ENCODE data around the gene CUX1. TPM values are rescaled to one million over a fixed set of nuclear protein-coding genes. Genes with fewer than 3 reads are reported as not detected.
A peak's percentile ranks its signal among the peaks of the same experiment; 100 is the strongest.

CUX1 gene
- total RNA-seq, 1 donor from 2014 or later = 89.1 TPM

GRCh38 chr7:102289057-102289456, 471.6 kb downstream of the CUX1 start:
- Mint-ChIP-seq H3K4me3 (ENCODE audit: unreplicated experiment) (no peak overlapping the region), H3K36me3 (ENCODE audit: unreplicated experiment) (no peaks in the 10 kb centered on the region), H3K27me3 (ENCODE audit: unreplicated experiment) (no peaks in the 10 kb centered on the region), H3K4me1 (ENCODE audit: unreplicated experiment) (peaks cover 30% of the 10 kb centered on the region), H3K27ac (ENCODE audit: unreplicated experiment) (no peak overlapping the region), H3K9me3 (ENCODE audit: unreplicated experiment) (no peaks in the 10 kb centered on the region)
- TF ChIP-seq CTCF (IDR thresholded peaks at IDR 0.05) = no peak
- DNase-seq (ENCODE audit: extremely low spot score, unreplicated experiment) = no peak

GRCh38 chr7:102291056-102291915, 473.9 kb downstream of the CUX1 start:
- TF ChIP-seq CTCF (IDR thresholded peaks at IDR 0.05) = no peak
- no peaks in the 10 kb centered on the region for H3K27me3 Mint-ChIP-seq (ENCODE audit: unreplicated experiment)
- H3K4me1 Mint-ChIP-seq (ENCODE audit: unreplicated experiment) = peaks cover 23% of the 10 kb centered on the region
- no peaks in the 10 kb centered on the region for H3K36me3 Mint-ChIP-seq (ENCODE audit: unreplicated experiment)
- H3K27ac Mint-ChIP-seq (ENCODE audit: unreplicated experiment) = no peak overlapping the region
- DNase-seq (ENCODE audit: extremely low spot score, unreplicated experiment) = no peak
- H3K9me3 Mint-ChIP-seq (ENCODE audit: unreplicated experiment) = no peaks in the 10 kb centered on the region
- no peak overlapping the region for H3K4me3 Mint-ChIP-seq (ENCODE audit: unreplicated experiment)

- Mint-ChIP-seq H3K27me3 (ENCODE audit: unreplicated experiment) (no peaks in the 10 kb centered on the region), H3K4me3 (ENCODE audit: unreplicated experiment) (no peak overlapping the region)
Measured at GRCh38 chr7:102291916-102292267, 474.5 kb downstream of the CUX1 start.

GRCh38 chr7:102292813-102293798, 475.7 kb downstream of the CUX1 start:
- H3K9me3 Mint-ChIP-seq (ENCODE audit: unreplicated experiment) = no peaks in the 10 kb centered on the region
- peaks cover 22% of the 10 kb centered on the region for H3K4me1 Mint-ChIP-seq (ENCODE audit: unreplicated experiment)
- H3K4me3 Mint-ChIP-seq (ENCODE audit: unreplicated experiment) = peak overlapping the region; percentile 50
- no peaks in the 10 kb centered on the region for H3K27me3 Mint-ChIP-seq (ENCODE audit: unreplicated experiment)
- TF ChIP-seq CTCF (IDR thresholded peaks at IDR 0.05) = no peak
- DNase-seq (ENCODE audit: extremely low spot score, unreplicated experiment) = no peak
- no peaks in the 10 kb centered on the region for H3K36me3 Mint-ChIP-seq (ENCODE audit: unreplicated experiment)
- no peak overlapping the region for H3K27ac Mint-ChIP-seq (ENCODE audit: unreplicated experiment)

More at GRCh38 chr7:102291916-102292267, 474.5 kb downstream of the CUX1 start:
- H3K36me3 Mint-ChIP-seq (ENCODE audit: unreplicated experiment) = no peaks in the 10 kb centered on the region
- TF ChIP-seq CTCF (IDR thresholded peaks at IDR 0.05) = no peak
- H3K9me3 Mint-ChIP-seq (ENCODE audit: unreplicated experiment) = no peaks in the 10 kb centered on the region
- H3K4me1 Mint-ChIP-seq (ENCODE audit: unreplicated experiment) = peaks cover 23% of the 10 kb centered on the region
- no peak overlapping the region for H3K27ac Mint-ChIP-seq (ENCODE audit: unreplicated experiment)
- no peak for DNase-seq (ENCODE audit: extremely low spot score, unreplicated experiment)

- Mint-ChIP-seq H3K36me3 (ENCODE audit: unreplicated experiment) (no peaks in the 10 kb centered on the region), H3K27ac (ENCODE audit: unreplicated experiment) (no peak overlapping the region)
Measured at GRCh38 chr7:102294589-102294988, 477.2 kb downstream of the CUX1 start.

More at GRCh38 chr7:102294589-102294988, 477.2 kb downstream of the CUX1 start:
- no peak for DNase-seq (ENCODE audit: extremely low spot score, unreplicated experiment)
- Mint-ChIP-seq H3K27me3 (ENCODE audit: unreplicated experiment) (no peaks in the 10 kb centered on the region), H3K4me1 (ENCODE audit: unreplicated experiment) (peaks cover 9% of the 10 kb centered on the region), H3K4me3 (ENCODE audit: unreplicated experiment) (no peak overlapping the region), H3K9me3 (ENCODE audit: unreplicated experiment) (no peaks in the 10 kb centered on the region)
- no peak for TF ChIP-seq CTCF (IDR thresholded peaks at IDR 0.05)
